SW 1271 (cell line): ENCODE measurements around the gene ADGRD1.
"Not testable (repeated sequence)": the region's sequence is repeated elsewhere in the genome, so short reads cannot be mapped to it uniquely, and the experiment has no call there.

Source experiments
- DNase-seq, 2 experiments: peaks; one replicate each; lab custom pipeline; 2025; lab: John Stamatoyannopoulos, UW

The ADGRD1 gene

GRCh38 chr12:131121705-131122405 is 168.1 kb downstream of the ADGRD1 start:
- DNase-seq, result no peak

GRCh38 chr12:131122631-131123030 is 168.9 kb downstream of the ADGRD1 start:
- no peak for DNase-seq

- no peak for DNase-seq
Observed at GRCh38 chr12:131123817-131124216, 170.1 kb downstream of the ADGRD1 start.

- no peak for DNase-seq
Observed at GRCh38 chr12:131124487-131125280, 171.0 kb downstream of the ADGRD1 start.

- DNase-seq, result no peak
Observed at GRCh38 chr12:131126662-131127173, 173.0 kb downstream of the ADGRD1 start.

- DNase-seq, result no peak
Observed at GRCh38 chr12:131128556-131128955, 174.8 kb downstream of the ADGRD1 start.

- DNase-seq, result not testable (repeated sequence)
Observed at GRCh38 chr12:131128966-131129619, 175.4 kb downstream of the ADGRD1 start.

GRCh38 chr12:131129839-131130238 is 176.1 kb downstream of the ADGRD1 start:
- no peak for DNase-seq

- no peak for DNase-seq
Observed at GRCh38 chr12:131130311-131130911, 176.7 kb downstream of the ADGRD1 start.

- DNase-seq, result no peak
Observed at GRCh38 chr12:131131077-131131807, 177.5 kb downstream of the ADGRD1 start.

GRCh38 chr12:131131808-131132117 is 178.1 kb downstream of the ADGRD1 start:
- no peak for DNase-seq

- DNase-seq, result peak in 1 of 2 experiments; percentile 21
Observed at GRCh38 chr12:131132118-131132892, 178.6 kb downstream of the ADGRD1 start.

GRCh38 chr12:131133015-131133905 is 179.6 kb downstream of the ADGRD1 start:
- no peak for DNase-seq

- no peak for DNase-seq
Observed at GRCh38 chr12:131133994-131134393, 180.3 kb downstream of the ADGRD1 start.

- no peak for DNase-seq
Observed at GRCh38 chr12:131134523-131135310, 181.0 kb downstream of the ADGRD1 start.

GRCh38 chr12:131135311-131135785 is 181.6 kb downstream of the ADGRD1 start:
- DNase-seq, result no peak

- DNase-seq, result no peak
Observed at GRCh38 chr12:131135786-131136538, 182.3 kb downstream of the ADGRD1 start.

- no peak for DNase-seq
Observed at GRCh38 chr12:131136539-131136872, 182.8 kb downstream of the ADGRD1 start.
